HepG2 (cell line): ENCODE measurements around the gene SAYSD1. TPM values are rescaled to one million over a fixed set of nuclear protein-coding genes. Genes with fewer than 3 reads are reported as not detected.

ENCODE experiments used
- ATAC-seq: fragments of 200-7000 bp; cut with Tn5 transposase; 3 replicates; pipeline ENCODE4 v1.9.1; 2020; ENCODE audit warnings: mild to moderate bottlenecking, moderate library complexity
- BruUV-seq: library from RNA; stranded (reverse); fragments of 400-500 nt; replicated peaks from 2 replicates; lab custom pipeline; 2021; lab: Mats Ljungman, UMichigan
- CTCF ChIA-PET: fragments of 300-600 bp; formaldehyde crosslinking; extraction: SDS; loops from one replicate; lab custom pipeline; 2021; ENCODE audit warnings: low total read pairs, inconsistent platforms, low intra/inter-chr PET ratio; lab: Yijun Ruan, JAX
- POLR2A ChIA-PET: fragments of 350-600 bp; sonication (Branson Sonifier 250); formaldehyde crosslinking; loops from one replicate; lab custom pipeline; 2020; ENCODE audit warnings: antibody characterized with exemption, inconsistent platforms; lab: Yijun Ruan, JAX
- DNase-seq: peaks from one replicate; pipeline ENCODE4 v3.0.0-alpha.2; 2015; ENCODE audit warnings: low spot score
- FAIRE-seq: peaks from 3 replicates; lab custom pipeline; 2011; peaks lifted over from hg19 to GRCh38; lab: Jason Lieb, UNC
- H2AFZ ChIP-seq: one replicate; pipeline ENCODE4 v1.6.1; 2011; ENCODE audit warnings: low read length, inconsistent platforms
- H3K27ac ChIP-seq: fragments of 300-600 bp; 3 replicates; pipeline ENCODE4 v1.8.0; 2011; ENCODE audit warnings: mixed run types, mild to moderate bottlenecking, mixed read lengths, low read length, inconsistent platforms; ENCODE audit not compliant: insufficient read depth; ENCODE audit errors: extremely low read length
- H3K27me3 ChIP-seq, 2 experiments: fragments of 200-600 bp in 1 of 2; 2 replicates in 1 of 2; 3 replicates in 1 of 2; pipeline versions ENCODE4 v1.6.0 to v1.8.0; 2011; ENCODE audit warnings: low read length in 2 of 2, mild to moderate bottlenecking in 2 of 2, moderate library complexity in 2 of 2, inconsistent platforms in 1 of 2; ENCODE audit not compliant: insufficient read depth in 2 of 2, control insufficient read depth in 1 of 2
- H3K36me3 ChIP-seq, 2 experiments: fragments of 200-600 bp in 1 of 2; replicated peaks in 1 of 2; 2 replicates in 1 of 2; 3 replicates in 1 of 2; pipeline versions ENCODE4 v1.5.1 to v1.8.0; 2011; ENCODE audit warnings: low read length in 2 of 2, inconsistent platforms in 1 of 2; ENCODE audit not compliant: insufficient read depth in 2 of 2, control insufficient read depth in 1 of 2
- H3K4me1 ChIP-seq: 2 replicates; pipeline ENCODE4 v1.5.1; 2012; ENCODE audit warnings: low read length, inconsistent platforms; ENCODE audit not compliant: insufficient read depth
- H3K4me2 ChIP-seq: 2 replicates; pipeline ENCODE4 v1.6.0; 2011; ENCODE audit warnings: low read depth, low read length, inconsistent platforms
- H3K4me3 ChIP-seq, 3 experiments: fragments of 200-600 bp in 1 of 3; sonication (generic), shearing (Covaris generic) in 1 of 3; replicated peaks in 1 of 3; 2 replicates each; pipeline ENCODE4 v1.5.1; 2011 to 2016; ENCODE audit warnings: low read length in 3 of 3, inconsistent platforms in 2 of 3, low read depth in 2 of 3, mild to moderate bottlenecking in 2 of 3, control low read depth in 1 of 3, mixed read lengths in 1 of 3; ENCODE audit not compliant: insufficient read depth in 1 of 3
- H3K79me2 ChIP-seq: one replicate; pipeline ENCODE4 v1.6.1; 2011; ENCODE audit warnings: low read length, inconsistent platforms; ENCODE audit not compliant: insufficient read depth
- H3K9ac ChIP-seq: 2 replicates; pipeline ENCODE4 v1.6.0; 2011; ENCODE audit warnings: mild to moderate bottlenecking, low read depth, low read length, inconsistent platforms; ENCODE audit not compliant: insufficient read depth
- H3K9me3 ChIP-seq: 2 replicates; pipeline ENCODE4 v1.5.1; 2012; ENCODE audit warnings: mild to moderate bottlenecking, low read length
- H4K20me1 ChIP-seq: 2 replicates; pipeline ENCODE4 v1.6.0; 2011; ENCODE audit warnings: inconsistent platforms, mild to moderate bottlenecking, low read length, moderate library complexity; ENCODE audit not compliant: insufficient read depth
- ATF7 ChIP-seq, 2 experiments: fragments of 450-650 bp in 1 of 2; sonication (generic) in 1 of 2; formaldehyde crosslinking in 1 of 2; IDR thresholded peaks; 2 replicates each; pipeline versions ENCODE4 v1.4.0 to v1.6.1; 2016 to 2020; ENCODE audit warnings: antibody characterized with exemption in 1 of 2, mild to moderate bottlenecking in 1 of 2, missing genetic modification reagents in 1 of 2
- CBFB ChIP-seq: sonication (generic); formaldehyde crosslinking; IDR thresholded peaks from 2 replicates; pipeline ENCODE4 v1.4.0; 2020; ENCODE audit warnings: missing genetic modification reagents
- HOXA9 ChIP-seq: sonication (generic); formaldehyde crosslinking; IDR thresholded peaks from 2 replicates; pipeline ENCODE4 v1.8.1; 2022; ENCODE audit warnings: missing genetic modification reagents, mild to moderate bottlenecking, moderate library complexity, borderline replicate concordance
- IRF2 ChIP-seq: IDR thresholded peaks from 2 replicates; pipeline ENCODE4 v1.6.1; 2018; ENCODE audit warnings: missing genetic modification reagents, missing compliant biosample characterization
- NFRKB ChIP-seq: fragments of 450-650 bp; IDR thresholded peaks from 2 replicates; pipeline ENCODE4 v1.6.1; 2017
- PCBP2 ChIP-seq: fragments of 200-400 bp; formaldehyde crosslinking; optimal IDR thresholded peaks from 2 replicates; pipeline ENCODE3; 2018; ENCODE audit warnings: low read length, low read depth; ENCODE audit not compliant: poor library complexity, severe bottlenecking
- TARDBP ChIP-seq: sonication (generic); formaldehyde crosslinking; IDR thresholded peaks from 2 replicates; pipeline ENCODE4 v1.8.0; 2022; ENCODE audit warnings: mild to moderate bottlenecking, missing genetic modification reagents
- ZNF205 ChIP-seq: IDR thresholded peaks from 2 replicates; pipeline ENCODE4 v1.6.1; 2018; ENCODE audit warnings: missing biosample characterization, missing genetic modification reagents
- ZNF382 ChIP-seq: sonication (generic); formaldehyde crosslinking; IDR thresholded peaks from 2 replicates; pipeline ENCODE4 v1.5.0; 2020; ENCODE audit warnings: missing genetic modification reagents, mild to moderate bottlenecking, borderline replicate concordance
- in situ Hi-C: cut with HindIII; loops from 2 replicates; pipeline ENCODE4 v1.10.0; 2017; ENCODE audit warnings: low pct_unique_long_range_greater_than_20kb; ENCODE audit not compliant: extremely low pct_ligation_motif_present
- intact Hi-C: fragments of 100-400 bp; cut with micrococcal nuclease; formaldehyde crosslinking; loops from one replicate; pipeline ENCODE4 v1.10.0; 2022; ENCODE audit not compliant: unreplicated experiment
- polyA plus RNA-seq, 8 experiments: library from polyadenylated mRNA; depleted of rRNA in 3 of 8; stranded (reverse) in 7 of 8; unstranded in 1 of 8; fragments of >200 nt; fragmentation: Illumina TruSeq in 4 of 8; extraction: Trizol in 4 of 8; gene quantifications; 2 replicates each; pipeline versions ENCODE4 v1.2.1 to v1.2.3, GENCODE V29; 2011 to 2016; ENCODE audit warnings: low read depth in 4 of 8, missing spikeins in 1 of 8, mixed read lengths in 1 of 8; ENCODE audit not compliant: insufficient read depth in 1 of 8
- total RNA-seq, 5 experiments: library from RNA; depleted of rRNA; stranded (reverse); fragments of >200 nt; fragmentation: Illumina TruSeq; extraction: Trizol; gene quantifications; 2 replicates each; pipeline ENCODE4 v1.2.3, GENCODE V29; 2016; ENCODE audit warnings: low read depth in 1 of 5
- TF ChIP-seq, protein P1 (sequence below): sonication (generic); formaldehyde crosslinking; IDR thresholded peaks from 2 replicates; pipeline ENCODE4 v1.4.0; 2020; ENCODE audit warnings: mild to moderate bottlenecking, missing genetic modification reagents, borderline replicate concordance
- TF ChIP-seq, protein P2 (sequence below): IDR thresholded peaks from 2 replicates; pipeline ENCODE4 v1.6.1; 2012; ENCODE audit warnings: inconsistent platforms
- TF ChIP-seq, protein P3 (sequence below): sonication (generic); IDR thresholded peaks from 2 replicates; pipeline ENCODE4 v1.6.1; 2016; ENCODE audit warnings: low read depth, borderline replicate concordance

Gene SAYSD1
- total and polyA plus RNA-seq, 2 of the 13 experiments (the other 11 are each of a cell fraction or from before 2014, with no cell fraction given), result 10.1 to 16.0 TPM

DNA sequence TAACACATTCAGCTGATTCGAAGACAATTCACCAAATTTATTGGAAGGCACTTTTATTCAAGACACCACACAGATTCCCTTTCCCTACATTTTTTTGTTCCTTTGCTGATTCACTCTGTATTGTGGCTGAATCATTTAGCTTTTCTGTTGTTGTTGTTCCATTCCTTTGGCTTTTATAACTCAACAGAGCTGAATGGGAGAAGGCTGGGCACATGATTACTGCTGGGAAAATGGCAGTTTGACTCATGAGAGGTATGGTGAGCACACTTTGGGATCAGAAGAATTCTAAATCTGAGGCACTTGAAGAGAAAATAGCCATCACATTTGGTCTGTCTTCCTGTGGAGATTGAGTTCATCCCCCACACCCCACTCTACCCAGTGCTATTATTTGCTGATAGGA is 15.7 kb upstream of the SAYSD1 start (continued):
- TF ChIP-seq ZNF205, result no peak
- TF ChIP-seq, protein P1, sequence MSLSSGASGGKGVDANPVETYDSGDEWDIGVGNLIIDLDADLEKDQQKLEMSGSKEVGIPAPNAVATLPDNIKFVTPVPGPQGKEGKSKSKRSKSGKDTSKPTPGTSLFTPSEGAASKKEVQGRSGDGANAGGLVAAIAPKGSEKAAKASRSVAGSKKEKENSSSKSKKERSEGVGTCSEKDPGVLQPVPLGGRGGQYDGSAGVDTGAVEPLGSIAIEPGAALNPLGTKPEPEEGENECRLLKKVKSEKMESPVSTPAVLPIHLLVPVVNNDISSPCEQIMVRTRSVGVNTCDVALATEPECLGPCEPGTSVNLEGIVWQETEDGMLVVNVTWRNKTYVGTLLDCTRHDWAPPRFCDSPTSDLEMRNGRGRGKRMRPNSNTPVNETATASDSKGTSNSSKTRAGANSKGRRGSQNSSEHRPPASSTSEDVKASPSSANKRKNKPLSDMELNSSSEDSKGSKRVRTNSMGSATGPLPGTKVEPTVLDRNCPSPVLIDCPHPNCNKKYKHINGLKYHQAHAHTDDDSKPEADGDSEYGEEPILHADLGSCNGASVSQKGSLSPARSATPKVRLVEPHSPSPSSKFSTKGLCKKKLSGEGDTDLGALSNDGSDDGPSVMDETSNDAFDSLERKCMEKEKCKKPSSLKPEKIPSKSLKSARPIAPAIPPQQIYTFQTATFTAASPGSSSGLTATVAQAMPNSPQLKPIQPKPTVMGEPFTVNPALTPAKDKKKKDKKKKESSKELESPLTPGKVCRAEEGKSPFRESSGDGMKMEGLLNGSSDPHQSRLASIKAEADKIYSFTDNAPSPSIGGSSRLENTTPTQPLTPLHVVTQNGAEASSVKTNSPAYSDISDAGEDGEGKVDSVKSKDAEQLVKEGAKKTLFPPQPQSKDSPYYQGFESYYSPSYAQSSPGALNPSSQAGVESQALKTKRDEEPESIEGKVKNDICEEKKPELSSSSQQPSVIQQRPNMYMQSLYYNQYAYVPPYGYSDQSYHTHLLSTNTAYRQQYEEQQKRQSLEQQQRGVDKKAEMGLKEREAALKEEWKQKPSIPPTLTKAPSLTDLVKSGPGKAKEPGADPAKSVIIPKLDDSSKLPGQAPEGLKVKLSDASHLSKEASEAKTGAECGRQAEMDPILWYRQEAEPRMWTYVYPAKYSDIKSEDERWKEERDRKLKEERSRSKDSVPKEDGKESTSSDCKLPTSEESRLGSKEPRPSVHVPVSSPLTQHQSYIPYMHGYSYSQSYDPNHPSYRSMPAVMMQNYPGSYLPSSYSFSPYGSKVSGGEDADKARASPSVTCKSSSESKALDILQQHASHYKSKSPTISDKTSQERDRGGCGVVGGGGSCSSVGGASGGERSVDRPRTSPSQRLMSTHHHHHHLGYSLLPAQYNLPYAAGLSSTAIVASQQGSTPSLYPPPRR (CRISPR knock-in tag), result no peak
- no peak for TF ChIP-seq ATF7 (IDR thresholded peaks at IDR 0.05)
- TF ChIP-seq ATF7 (CRISPR knock-in tag; IDR thresholded peaks at IDR 0.05), result no peak

DNA sequence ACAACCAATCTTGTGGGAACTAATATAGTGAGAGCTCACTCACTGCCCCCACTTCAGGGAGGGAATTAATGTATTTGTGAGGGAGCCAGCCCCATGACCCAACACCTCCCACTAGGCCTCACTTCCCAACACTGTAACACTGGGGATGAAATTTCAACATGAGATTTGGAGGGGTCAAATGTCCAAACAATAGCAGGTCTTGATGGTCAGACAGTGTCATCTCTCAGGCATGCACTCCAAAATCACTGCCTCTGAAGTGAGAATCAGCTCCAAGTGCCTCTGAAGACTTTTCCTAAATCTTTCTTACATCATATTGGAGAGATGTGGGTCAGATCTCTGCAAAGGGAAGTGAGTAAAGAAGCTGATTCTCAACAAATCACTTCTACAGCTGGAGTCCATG is 13.8 kb upstream of the SAYSD1 start:
- H4K20me1 ChIP-seq, result no peaks in the 10 kb centered on the region
- no peaks in the 10 kb centered on the region for H3K9me3 ChIP-seq
- H3K79me2 ChIP-seq, result no peaks in the 10 kb centered on the region
- ChIA-PET CTCF (no interaction called here), POLR2A (interaction anchor here (1.4 kb wide), 1 partner anchor 15 kb away, joined by 4 read pairs; no protein-coding TSS in a partner anchor)
- no peak overlapping the region for H2AFZ ChIP-seq
- no peaks in the 10 kb centered on the region for H3K36me3 ChIP-seq
- no peak overlapping the region for H3K27ac ChIP-seq
- ATAC-seq (no peak), FAIRE-seq (no peak), DNase-seq (no peak)
- H3K4me3 ChIP-seq, result no peak overlapping the region
- in situ Hi-C loops, result no loop called here
- no peak for TF ChIP-seq ZNF382 (CRISPR knock-in tag)
- no peak for TF ChIP-seq NFRKB
- TF ChIP-seq, protein P2, sequence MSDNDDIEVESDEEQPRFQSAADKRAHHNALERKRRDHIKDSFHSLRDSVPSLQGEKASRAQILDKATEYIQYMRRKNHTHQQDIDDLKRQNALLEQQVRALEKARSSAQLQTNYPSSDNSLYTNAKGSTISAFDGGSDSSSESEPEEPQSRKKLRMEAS, result no peak
- TF ChIP-seq, protein P3, sequence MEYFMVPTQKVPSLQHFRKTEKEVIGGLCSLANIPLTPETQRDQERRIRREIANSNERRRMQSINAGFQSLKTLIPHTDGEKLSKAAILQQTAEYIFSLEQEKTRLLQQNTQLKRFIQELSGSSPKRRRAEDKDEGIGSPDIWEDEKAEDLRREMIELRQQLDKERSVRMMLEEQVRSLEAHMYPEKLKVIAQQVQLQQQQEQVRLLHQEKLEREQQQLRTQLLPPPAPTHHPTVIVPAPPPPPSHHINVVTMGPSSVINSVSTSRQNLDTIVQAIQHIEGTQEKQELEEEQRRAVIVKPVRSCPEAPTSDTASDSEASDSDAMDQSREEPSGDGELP, result no peak
- no peak for TF ChIP-seq HOXA9 (CRISPR knock-in tag)
- TF ChIP-seq PCBP2, result no peak
- TF ChIP-seq CBFB (CRISPR knock-in tag), result no peak
- TF ChIP-seq TARDBP (CRISPR knock-in tag), result no peak
- no peak for TF ChIP-seq IRF2 (CRISPR knock-in tag)
- no peak overlapping the region for H3K9ac ChIP-seq
- no peaks in the 10 kb centered on the region for H3K27me3 ChIP-seq
- no peaks in the 10 kb centered on the region for H3K4me1 ChIP-seq
- no peak overlapping the region for H3K4me2 ChIP-seq
- no TSS peak for BruUV-seq
- intact Hi-C loops, result no loop called here
